GM18508 (cell line): ENCODE measurements around the gene FBXL14.

Source experiments
- ATAC-seq: cut with Tn5 transposase; IDR thresholded peaks from one replicate; pipeline ENCODE4 v1.9.1; 2021; ENCODE audit warnings: moderate number of reproducible peaks; ENCODE audit not compliant: insufficient read depth, unreplicated experiment

FBXL14 gene

GRCh38 chr12:1594261-1595025 lies at the start of gene FBXL14:
Gene FBXL14 (minus strand): TSS chr12:1594581. CDS start chr12:1594066, 515 bp downstream.
- no peak for ATAC-seq

- no peak for ATAC-seq
Measured at GRCh38 chr12:1643905-1644533, 49.6 kb upstream of the FBXL14 start.

DNA sequence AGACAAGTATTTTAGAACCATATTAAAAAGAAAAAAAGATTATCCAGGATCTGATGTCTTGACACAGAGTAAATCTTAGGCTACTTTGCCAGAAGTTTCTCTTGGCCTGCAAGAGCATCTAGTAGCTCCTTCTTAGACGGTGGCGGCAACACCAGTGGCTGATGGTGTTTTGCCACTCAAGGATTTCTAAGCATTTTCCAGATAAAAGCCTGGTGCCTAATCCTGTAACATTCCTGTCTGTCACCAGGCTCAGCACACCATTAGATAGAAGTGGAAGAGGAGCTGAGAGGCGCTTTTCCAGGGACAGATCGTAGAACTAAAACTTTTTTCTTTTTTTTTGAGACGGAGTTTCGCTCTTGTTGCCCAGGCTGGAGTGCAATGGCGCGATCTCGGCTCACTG lies 48.7 kb upstream of the FBXL14 start:
- ATAC-seq, result no peak

- ATAC-seq, result no peak
Measured at GRCh38 chr12:1642513-1642912, 48.1 kb upstream of the FBXL14 start.

GRCh38 chr12:1640328-1641234 lies 46.2 kb upstream of the FBXL14 start:
- no peak for ATAC-seq

DNA sequence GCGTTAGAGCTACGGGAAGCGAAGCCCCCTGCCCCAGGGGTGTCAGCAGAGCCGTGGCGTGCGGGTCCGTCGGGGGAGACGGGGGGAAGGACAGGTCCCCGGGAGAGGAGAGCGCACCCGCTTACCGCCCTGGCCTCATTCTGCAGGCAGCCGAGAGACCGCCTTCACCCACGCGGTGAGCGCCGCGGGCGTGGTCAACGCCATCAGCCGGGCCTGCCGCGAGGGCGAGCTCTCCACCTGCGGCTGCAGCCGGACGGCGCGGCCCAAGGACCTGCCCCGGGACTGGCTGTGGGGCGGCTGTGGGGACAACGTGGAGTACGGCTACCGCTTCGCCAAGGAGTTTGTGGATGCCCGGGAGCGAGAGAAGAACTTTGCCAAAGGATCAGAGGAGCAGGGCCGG lies 45.2 kb upstream of the FBXL14 start:
- ATAC-seq, result no peak

DNA sequence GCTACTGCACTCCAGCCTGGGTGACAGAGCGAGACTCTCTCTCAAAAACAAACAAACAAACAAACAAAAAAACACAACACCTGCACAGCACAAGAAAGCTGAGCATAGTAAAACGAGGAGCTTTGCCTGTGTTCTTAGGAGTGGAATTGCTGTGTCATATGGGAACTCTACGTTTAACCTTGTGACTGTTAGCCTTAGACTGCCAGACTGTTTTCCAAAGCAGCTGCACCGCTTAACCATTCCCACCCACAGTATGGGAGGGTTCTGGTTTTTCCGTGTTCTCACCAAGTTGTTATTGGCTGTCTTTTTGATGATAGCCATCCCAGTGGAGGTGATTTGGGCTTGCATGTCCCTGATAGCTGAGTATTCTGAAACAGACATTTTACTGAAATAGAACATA lies 43.8 kb upstream of the FBXL14 start:
- no peak for ATAC-seq

DNA sequence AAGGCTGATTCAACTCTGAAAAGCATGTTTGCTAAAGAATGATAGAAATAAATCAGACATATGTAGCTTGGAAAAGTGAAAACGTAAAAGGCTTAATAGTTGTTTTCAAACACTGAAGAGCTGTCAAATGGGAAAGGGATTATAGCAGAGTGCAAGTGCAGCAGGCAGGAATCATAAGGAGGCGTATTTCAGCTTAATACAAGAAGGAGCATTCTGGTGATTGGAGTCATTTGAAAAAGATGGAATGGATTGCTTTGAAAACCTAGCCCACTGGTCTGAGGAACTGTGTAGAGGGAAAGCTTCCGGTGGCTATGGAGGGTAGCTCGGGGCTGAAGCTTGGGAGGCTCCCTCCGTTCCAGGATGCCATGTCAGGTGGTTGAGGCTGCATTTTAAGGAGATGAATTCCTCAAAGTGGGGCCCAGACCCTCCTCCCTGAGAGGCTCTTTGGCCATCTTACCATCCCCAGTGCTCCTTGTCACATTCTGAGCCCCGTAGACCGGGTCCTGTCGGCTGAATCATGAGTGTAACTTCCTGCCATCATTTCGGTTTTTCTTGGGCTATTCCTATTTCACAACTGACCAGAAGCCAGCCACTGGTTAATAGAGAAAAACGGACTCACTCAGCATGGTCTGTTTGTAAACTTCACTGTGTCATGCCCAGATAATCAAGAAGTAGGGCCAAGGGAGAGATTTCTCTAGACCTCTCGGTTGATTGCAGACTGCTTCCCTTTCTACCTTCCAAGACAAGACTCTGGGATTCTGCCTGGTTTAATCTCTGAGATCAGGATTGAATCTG lies 41.1 kb upstream of the FBXL14 start:
- ATAC-seq, result no peak

DNA sequence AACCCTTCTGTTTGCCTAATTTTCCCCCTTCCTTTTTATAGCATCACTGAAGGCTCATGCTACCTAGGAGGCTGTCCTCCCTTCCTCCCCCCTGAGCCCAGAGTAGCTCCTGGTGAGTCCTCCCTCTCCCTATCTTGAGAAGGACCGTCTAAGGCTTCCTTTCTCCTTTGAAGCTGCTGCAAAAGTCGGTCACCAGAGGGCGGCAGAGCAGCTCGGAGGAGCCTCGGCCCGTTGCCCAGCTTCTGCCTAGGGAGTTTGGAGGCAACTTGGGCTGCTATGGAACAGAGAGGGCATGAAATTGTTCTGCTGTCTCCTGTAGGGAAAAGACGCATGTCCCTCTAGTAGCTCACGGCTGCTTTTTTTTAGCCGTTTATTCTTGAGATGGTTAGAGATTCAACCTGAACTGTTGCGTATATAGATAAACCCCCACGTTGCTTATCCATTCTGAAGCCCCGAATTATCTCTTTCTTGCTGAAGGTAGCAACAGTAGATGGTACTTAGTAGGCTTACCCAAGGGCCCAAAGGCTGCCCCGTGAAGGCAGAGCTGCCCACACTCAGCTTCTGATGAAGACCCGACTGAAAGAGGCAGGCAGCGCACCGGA lies 40.3 kb upstream of the FBXL14 start:
- no peak for ATAC-seq

- no peak for ATAC-seq
Measured at GRCh38 chr12:1634149-1634548, 39.8 kb upstream of the FBXL14 start.

- no peak for ATAC-seq
Measured at GRCh38 chr12:1633459-1633858, 39.1 kb upstream of the FBXL14 start.

GRCh38 chr12:1632702-1633101 lies 38.3 kb upstream of the FBXL14 start:
- ATAC-seq, result no peak

DNA sequence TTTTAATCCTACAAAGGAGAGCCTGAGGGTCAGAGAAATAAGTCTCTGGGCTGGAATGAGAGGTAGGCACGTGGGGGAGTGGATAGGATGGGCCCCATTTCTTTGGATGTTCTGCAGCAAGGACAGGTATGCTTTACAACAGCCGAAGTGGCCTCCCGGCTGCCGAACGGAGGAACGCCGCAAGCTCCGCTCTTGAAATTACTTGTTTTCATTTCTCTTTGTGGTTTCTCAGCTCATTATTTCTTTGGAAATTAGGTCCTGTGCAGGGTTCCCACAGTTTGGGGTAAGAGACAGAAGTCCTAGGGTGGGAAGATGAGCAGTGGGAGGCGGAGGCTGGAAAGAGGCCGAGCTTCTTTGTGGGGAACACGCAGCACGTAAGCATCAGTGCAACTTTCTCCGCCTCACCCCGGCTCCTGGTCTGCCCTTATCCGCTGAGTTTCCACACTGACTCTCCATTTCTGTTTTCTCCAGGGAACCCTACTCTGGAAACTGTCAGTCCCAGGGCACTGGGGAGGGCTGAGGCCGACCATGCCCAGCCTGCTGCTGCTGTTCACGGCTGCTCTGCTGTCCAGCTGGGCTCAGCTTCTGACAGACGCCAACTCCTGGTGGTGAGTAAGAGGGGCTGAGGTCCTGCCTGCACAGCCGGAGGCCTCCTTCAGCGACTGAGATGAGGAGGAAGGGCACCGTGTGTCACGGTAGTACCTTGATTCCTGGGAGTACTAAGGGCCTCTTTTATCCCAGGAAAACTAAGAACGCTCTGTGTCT lies 36.6 kb upstream of the FBXL14 start:
- no peak for ATAC-seq

- no peak for ATAC-seq
Measured at GRCh38 chr12:1630133-1630826, 35.9 kb upstream of the FBXL14 start.

DNA sequence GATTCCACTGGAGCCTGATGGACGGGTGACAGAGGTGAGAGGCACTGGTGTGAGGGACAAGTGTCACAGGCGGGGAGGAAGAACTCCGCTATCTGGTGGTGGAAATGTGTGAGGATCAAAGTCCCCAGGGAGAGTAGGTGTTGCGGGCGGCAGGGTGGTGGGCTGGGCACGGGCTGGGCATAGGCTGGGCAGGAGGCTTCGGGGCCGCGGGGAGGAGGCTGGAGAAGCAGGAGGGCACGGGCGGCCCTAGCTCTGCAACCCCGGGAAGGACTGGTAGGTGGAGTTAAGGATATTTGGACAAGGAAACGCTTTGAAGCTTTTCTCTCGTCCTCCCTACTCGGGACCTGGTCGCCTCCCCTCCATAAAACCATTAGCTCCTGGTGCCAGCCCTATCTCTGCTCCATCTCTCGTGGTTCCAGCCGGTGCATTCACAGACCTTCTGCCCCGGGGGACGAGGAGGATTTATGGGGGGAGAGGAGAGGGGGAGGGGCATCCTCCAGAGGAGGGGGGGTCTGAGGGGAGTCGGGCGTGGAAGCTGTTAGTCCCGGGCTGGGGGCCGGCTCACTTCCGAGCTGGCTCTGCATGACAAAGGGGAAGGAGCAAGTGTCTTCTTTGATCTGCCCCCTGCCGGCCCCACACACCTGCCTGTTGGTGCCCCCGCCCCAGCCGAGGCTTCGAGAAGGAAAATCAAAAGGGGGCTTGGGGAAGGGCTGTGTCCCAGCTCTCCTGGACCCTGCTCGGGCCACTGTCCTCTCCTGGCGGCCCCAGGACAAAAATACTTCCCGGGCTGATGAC lies 35.2 kb upstream of the FBXL14 start:
- ATAC-seq, result no peak

GRCh38 chr12:1628666-1629337 lies 34.4 kb upstream of the FBXL14 start, which contains the start of gene WNT5B:
Gene WNT5B (plus strand): TSS chr12:1629231. CDS start chr12:1631355, 2,124 bp downstream.
- no peak for ATAC-seq

DNA sequence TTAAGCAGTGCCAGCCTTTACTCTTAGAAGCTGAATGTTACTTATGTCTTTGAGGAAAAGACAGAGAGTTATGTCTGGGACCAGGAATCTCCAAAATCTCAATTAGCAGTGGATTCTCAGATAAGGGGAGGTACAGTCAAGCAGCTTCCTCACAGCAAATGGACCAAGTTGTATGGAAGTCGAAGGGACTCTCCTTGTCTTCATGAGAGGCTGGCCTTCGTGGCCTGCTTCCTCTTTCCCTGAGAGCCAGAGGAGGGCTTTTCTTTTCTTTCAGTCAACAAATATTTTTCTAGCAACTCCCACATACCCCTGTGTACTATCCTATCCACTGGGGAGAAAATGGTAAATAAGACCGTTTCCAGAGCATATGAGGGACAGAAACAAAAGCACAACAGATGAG lies 28.0 kb upstream of the FBXL14 start:
- no peak for ATAC-seq
